Stimulated activated naive CD8-positive, alpha-beta T cell treated with anti-CD3 and anti-CD28 coated beads, Interleukin-15, amount 100 ng/mL, for 72 hours (primary cell): ENCODE data around the gene STPG4.

ENCODE experiments used
- ATAC-seq: fragments of 150-1000 bp; cut with Tn5 transposase; 2 replicates; pipeline ENCODE4 v1.10.0; 2021; ENCODE audit warnings: mild to moderate bottlenecking, moderate library complexity
- DNase-seq, 2 donors: peaks; one replicate each; pipeline ENCODE4 v3.0.0; 2021 to 2022
- H3K27ac Mint-ChIP-seq, 2 donors: one replicate each; pipeline ENCODE4 v1.8.0; 2022; ENCODE audit warnings: mild to moderate bottlenecking in 2 of 2, mixed read lengths in 2 of 2, moderate library complexity in 2 of 2
- H3K27me3 Mint-ChIP-seq: one replicate; pipeline ENCODE4 v1.8.0; 2022; ENCODE audit warnings: mixed read lengths
- H3K4me1 Mint-ChIP-seq: one replicate; pipeline ENCODE4 v1.8.0; 2022; ENCODE audit warnings: mild to moderate bottlenecking, mixed read lengths
- H3K4me3 Mint-ChIP-seq, 2 donors: one replicate each; pipeline ENCODE4 v1.8.0; 2022; ENCODE audit warnings: mild to moderate bottlenecking in 2 of 2, mixed read lengths in 2 of 2, moderate library complexity in 1 of 2
- H3K9me3 Mint-ChIP-seq, 2 donors: one replicate each; pipeline ENCODE4 v1.8.0; 2022; ENCODE audit warnings: mixed read lengths in 2 of 2

STPG4 gene

GRCh38 chr2:47037678-47038077, 117.4 kb downstream of the STPG4 start:
- H3K4me1 Mint-ChIP-seq: peaks cover 51% of the 10 kb centered on the region
- no peaks in the 10 kb centered on the region for H3K27me3 Mint-ChIP-seq
- H3K9me3 Mint-ChIP-seq: no peaks in the 10 kb centered on the region
- H3K4me3 Mint-ChIP-seq: no peak overlapping the region
- ATAC-seq (no peak), DNase-seq (no peak)
- no peak overlapping the region for H3K27ac Mint-ChIP-seq
